Left renal pelvis (tissue), 4 donors: ENCODE results near the gene SYT11. TPM values are rescaled to one million over a fixed set of nuclear protein-coding genes. Genes with fewer than 3 reads are reported as not detected.
"Not testable (repeated sequence)": the region's sequence is repeated elsewhere in the genome, so short reads cannot be mapped to it uniquely, and the experiment has no call there.

Source experiments
- DNase-seq, 4 donors: peaks; one replicate each; pipeline ENCODE4 v3.0.0-alpha.2; 2013; ENCODE audit warnings: low read depth in 4 of 4, low spot score in 3 of 4
- polyA plus RNA-seq, 4 donors: library from polyadenylated mRNA; unstranded; fragments of 120-200 nt; gene quantifications; one replicate each; pipeline ENCODE4 v1.2.1, GENCODE V29; 2013; ENCODE audit not compliant: insufficient read length in 4 of 4

Gene SYT11
- polyA plus RNA-seq, 4 donors: 14.3 to 24.3 (median 19.0) TPM

DNA sequence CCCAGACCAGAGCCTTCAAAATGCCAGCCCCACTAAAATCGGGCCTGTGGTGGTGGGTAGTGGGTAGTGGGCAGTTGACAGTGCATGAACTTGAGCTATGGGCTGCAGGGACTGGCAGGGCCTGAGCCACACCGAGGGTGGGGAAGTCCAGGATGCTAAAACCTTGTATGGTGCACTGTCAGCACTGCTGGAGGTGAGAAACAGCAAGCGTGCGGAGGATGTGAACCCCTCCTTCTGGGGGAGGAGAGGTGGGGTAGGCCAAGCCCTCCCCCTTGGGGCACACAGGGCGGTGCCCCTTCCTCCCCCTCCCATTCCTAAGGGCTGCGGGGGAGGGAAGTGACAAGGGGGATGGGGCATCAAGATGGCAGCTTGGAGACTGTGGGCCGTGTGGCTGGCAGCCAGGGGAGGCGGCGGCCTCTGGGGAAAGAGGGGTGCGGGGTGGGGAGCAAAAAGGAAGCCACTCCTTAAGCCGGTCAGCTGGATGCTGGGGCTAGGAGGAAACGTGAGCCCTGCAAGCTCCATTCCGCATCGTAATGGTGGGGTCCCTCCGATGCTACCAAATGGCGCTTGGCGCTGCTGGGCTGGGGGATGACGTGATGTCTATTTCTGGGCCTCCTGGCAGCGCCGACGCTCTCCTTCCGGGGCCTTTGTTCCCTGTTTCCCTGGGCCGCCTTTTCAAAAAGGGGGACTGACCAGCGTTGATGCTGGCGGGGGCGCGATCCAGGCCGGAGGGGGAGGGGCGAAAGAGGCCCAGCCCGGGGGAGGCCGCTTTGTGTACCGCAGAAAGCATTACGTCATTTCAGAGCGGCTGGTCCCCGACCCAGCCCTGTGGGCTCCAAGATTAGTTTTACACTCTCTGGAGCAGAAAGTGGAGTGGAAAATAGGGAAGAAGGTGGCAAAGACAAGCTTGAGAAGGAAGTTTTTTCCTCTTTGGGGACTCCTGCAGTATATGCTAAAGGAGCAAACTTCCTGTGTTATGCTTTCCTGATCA, 809 bp downstream of the SYT11 start:
- DNase-seq: peak in 3 of 4 donors; percentile 48 to 74 (median 70)

DNA sequence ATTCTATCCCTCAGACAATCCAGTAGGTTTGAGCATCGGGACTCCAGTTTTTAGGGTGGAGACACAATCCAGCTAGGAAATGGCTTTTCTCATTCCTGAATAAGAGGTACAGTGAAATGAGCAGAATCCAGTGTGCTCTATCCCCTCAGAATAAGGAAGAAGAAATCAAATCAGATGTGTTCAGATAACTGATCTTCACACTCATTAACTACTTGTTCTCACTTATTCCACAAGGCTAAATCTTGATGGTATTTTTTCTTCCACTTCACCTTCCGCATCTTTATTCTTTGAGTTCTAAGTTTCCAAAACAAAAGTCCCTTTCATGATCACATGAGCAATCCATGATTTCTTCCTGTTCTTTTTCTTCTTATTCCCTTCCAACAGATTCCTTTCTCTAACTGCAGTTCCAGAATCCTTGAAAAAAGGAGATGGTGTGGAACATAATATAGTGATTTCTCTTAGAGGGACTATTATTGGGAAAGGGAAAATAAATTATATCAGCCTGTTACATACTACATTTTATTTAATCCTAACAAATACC, 1.7 kb downstream of the SYT11 start:
- no peak for DNase-seq

DNA sequence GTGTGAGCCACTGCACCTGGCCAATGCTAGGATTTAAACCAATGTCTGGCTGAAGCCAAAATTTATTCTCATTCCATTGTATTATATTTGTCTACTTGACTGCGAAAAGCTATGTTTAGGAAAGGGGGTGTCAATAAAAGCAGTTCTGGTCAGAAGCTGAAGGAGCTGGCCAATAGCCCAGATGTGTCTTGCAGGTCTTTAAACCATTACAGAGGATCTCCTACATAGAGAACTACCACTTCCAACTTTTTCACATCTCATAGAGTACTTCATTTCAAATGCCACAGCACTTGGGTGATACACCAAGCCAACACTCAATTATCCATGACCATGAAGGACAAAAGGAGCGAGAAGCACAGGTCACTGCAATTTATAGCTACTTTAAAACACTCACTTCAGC, 2.5 kb downstream of the SYT11 start:
- DNase-seq: no peak

DNA sequence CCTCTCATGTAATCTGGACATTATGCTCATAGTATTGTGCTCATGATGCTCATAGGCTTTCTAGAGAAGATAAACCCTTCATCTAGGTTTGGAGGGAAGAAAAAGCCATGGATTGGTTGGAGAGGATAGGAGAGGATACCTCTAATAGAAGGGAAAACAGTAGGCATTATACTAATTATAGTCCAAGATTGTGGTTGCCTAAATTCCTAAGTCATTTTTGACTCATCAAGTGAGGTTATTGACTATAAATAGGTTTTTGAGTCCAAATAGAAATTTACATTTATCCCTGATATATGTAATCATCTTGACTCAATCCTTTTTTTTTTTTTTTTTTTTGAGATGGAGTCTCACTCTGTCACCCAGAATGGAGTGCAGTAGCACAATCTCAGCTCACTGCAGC, 5.0 kb downstream of the SYT11 start:
- no peak for DNase-seq

DNA sequence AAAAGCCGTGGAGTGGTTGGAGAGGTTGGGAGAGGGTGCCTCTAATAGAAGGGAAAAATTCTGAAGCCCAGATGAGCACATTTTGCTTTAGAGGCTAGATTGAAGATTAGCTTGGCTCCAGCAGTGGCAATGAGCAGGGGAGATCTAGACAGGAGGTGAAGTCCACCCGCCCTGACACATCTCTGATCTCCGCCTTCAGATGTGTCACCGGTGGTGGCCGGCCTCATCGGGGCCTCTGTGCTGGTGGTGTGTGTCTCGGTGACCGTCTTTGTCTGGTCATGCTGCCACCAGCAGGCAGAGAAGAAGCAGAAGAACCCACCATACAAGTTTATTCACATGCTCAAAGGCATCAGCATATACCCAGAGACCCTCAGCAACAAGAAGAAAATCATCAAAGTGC, 8.4 kb downstream of the SYT11 start:
- DNase-seq: no peak

DNA sequence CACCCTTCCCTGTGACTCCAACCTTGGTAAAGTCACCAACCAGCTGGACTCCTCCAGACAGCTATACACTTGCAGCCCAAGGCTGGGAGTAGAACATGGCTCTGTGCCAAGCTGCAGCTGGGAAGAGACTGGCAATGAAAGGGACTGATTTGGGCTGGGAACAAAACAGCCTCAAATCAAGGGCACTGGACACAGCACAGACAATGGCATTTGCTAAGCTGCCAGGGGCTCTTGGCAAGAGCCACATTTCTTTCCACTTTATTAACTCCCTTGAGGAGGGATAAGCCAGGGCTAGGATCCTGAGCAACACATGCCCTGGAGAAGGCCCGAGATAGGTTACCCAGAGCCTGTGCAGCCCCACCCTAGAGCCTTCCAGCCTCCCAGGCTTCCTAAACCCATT, 12.0 kb downstream of the SYT11 start:
- no peak for DNase-seq

DNA sequence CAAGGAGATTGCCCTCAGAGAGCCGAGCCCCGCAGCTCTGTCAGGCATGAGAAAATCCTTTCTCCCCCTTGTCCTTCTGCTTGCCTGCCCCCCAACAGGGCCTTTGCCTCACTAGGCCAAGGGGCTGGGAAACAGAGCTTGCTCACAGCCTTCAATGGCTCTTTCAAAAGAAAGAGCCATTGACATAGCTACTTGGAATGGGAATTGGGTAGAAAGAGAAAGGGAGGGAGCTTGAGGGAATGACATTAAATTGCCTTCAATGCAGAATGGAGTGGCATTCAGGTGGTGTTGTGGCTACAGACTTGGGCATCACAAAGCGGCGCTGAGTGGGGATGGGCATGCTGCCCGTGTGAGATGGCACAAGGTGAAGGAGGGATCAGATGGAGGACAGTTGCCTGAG, 13.2 kb downstream of the SYT11 start:
- no peak for DNase-seq

DNA sequence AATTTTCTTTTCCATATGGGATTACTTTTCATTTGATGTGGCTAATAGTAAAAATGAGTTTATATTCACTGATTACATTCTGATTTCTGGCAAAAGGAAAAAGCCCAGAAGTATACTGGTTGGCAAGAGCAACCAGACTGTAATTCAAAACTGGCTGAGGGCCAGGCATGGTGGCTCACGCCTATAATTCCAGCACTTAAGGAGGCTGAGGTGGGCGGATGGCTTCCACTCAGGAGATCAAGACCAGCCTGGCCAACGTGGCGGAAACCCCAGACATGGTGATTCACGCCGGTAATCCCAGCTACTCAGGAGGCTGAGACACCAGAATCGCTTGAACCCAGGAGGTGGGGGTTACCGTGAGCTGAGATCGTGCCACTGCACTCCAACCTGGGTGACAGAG, 14.5 kb downstream of the SYT11 start:
- DNase-seq: no peak

DNA sequence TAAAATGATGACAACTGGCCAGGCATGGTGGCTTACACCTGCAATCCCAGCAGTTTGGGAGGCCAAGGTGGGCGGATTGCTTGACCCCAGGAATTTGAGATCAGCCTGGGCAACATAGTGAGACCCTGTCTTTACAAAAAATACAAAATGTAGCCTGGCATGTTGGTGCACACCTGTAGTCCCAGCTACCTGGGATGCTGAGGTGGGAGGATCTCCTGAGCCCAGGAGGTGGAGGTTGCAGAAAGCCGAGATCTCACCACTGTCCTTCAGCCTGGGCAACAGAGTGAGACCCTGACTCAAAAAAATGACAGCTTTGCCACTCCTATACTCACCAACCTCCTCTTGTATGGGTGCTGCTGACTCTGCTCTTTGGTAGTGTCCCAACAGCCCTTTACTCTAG, 18.6 kb downstream of the SYT11 start:
- no peak for DNase-seq

DNA sequence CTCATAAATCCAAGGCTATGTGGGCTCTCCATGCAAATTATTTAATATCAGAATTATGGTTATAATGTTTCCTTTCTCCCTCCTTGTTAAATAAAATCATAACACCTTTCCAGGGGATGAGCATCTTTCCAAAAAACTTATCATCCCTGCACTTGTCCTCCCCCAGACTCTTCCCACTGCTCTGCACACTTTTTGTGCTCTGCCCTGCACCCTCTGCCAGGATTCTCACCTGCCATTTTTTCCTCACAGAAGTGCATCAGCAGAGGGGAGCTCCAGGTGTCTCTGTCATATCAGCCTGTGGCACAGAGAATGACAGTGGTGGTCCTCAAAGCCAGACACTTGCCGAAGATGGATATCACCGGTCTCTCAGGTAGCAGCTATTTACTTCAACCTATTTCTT, 20.9 kb downstream of the SYT11 start:
- DNase-seq: no peak

DNA sequence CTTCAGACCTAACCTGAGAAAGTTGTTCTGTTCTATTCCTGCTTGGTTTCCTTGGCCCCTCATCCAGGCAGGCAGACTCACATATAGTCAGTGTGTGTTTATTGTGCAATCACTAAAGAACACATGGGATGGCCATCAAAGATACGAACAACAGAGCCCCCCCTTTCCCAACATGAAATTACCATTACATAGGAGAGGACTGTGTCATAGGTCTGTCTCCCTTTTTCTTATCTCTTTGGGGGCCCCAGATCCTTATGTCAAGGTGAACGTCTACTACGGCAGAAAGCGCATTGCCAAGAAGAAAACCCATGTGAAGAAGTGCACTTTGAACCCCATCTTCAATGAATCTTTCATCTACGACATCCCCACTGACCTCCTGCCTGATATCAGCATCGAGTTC, 21.6 kb downstream of the SYT11 start:
- DNase-seq: no peak

DNA sequence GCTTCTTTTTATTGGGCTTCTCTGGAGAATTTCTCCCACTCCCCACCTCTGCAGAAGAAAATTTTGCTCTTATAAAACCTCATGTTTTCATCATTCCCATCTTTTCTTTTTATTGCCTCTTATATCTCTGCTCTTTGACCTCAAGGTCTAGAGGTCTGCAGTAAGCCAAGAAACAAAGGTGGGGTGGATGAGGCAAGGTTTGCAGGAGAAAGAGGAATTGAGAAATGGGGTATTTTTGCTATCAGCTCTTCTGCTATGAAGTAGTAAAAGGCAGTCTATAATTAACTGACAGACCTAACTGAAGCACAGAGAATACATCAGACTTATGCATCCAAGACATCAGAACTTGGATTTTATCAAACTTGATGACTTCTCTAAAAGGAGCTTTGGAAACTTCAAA, 22.9 kb downstream of the SYT11 start:
- no peak for DNase-seq

DNA sequence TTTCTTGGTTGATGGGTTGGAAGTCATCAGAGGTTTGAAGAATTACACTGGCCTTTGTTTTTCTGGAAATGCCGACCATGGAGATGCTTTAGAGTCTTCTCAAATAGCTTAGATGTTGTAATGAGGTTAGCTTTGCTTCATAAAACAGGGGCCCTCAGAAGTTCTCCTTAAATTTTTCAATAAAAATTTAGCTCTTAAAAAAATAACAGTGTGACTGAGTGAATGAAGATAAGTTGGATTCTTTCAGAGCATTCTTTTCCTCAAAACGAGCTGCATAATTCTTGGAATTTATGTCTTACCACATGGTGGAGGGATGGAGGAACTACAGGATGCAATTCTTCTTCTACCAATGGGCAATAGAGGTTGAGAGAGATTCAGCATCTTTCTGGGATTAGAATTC, 23.4 kb downstream of the SYT11 start:
- DNase-seq: no peak

DNA sequence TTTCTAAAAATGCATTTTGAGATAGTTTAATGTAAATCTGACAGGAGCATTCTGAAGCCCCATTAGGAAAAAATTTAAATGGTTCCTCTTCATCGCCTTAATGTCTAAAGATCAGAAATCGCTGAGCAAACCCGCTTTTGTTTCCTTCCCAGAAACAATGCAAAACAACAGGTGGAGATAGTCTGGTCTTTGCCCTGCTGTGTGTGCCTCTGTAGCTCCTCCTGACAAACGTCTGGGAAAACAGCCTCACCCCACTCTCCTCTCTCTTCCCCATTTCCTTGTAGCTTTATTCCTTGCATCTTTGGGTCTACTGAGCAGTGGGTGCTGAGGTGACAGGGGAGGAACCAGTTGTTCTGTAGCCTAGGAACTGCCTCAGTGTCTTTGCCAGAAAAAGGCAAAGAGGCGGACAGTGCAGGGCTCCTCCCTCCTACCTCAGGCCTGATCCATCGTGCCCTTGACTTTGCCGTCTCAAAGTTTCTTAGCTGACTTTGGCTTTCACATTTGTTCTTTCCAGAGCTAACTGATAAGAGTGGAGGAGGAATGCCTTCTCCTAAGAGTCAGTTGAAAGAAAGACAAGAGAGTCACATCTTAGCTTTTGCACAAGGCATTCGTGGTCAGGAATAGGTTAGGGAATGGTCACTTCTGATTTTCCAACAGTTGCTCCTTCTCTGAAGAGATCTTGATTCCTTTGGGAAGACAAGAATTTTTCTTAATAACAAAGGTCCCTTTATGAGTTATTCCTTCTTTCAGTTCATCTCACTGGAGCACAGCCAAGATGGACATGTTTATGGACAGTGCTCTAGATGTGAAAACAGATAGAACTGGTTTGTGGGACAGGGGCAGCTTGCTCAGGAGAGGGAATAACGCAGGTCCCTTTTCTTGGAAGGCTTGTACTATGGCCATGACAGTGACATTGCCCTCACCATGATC, 24.9 kb downstream of the SYT11 start:
- no peak for DNase-seq

DNA sequence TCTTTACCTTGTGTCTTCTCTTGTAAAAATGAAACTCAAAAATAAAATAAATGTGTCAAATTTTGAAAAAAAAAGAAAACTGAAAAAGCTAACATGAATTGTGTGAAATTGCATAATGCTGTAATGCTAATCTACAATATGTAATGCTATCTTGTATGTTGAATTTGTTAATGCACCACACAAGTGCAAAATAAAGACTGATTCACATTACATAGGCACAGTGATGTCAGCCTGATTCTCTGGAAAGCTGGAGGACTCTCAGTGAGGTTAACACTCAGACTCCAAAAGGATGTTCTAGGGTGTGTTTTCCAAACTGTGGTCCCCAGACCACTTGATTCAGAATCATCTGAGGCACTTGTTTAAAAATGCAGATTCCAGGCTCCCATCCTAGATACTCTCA, 25.6 kb downstream of the SYT11 start:
- DNase-seq: no peak

DNA sequence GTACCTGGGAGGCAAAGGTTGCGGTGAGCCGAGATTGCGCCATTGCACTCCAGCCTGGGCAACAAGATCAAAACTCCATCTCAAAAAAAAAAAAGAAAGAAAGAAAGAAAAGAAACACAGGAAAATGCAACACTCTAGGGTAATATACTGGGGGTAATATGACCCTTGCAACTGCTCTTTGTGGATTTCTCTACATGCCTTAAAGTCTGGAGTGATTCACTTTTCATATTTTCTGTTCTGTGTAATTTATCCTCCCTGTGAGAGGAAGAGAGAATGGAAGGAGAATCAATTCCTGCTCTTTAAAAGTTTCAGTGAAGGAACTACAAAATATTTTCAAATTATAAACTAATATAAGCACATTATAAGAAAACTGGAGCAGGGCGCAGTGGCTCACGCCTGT, 29.1 kb downstream of the SYT11 start:
- DNase-seq: no peak

DNA sequence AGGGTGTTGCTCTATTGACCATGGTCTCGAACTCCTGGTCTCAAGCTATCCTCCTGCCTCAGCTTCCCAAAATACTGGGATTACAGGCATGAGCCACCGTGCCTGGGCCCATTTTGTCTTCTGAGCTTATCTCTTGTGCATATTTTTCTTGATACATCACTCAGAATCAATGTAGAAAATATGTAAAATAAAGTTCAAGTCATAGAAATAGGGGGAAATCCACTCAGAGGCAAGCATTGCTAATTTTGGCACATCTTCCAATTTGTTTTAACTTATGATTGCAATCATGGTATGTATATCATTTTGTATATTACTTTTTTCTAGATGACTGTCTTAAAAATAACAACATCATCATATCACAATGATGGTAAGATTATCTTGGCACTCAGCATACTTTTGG, 30.2 kb downstream of the SYT11 start:
- DNase-seq: no peak

DNA sequence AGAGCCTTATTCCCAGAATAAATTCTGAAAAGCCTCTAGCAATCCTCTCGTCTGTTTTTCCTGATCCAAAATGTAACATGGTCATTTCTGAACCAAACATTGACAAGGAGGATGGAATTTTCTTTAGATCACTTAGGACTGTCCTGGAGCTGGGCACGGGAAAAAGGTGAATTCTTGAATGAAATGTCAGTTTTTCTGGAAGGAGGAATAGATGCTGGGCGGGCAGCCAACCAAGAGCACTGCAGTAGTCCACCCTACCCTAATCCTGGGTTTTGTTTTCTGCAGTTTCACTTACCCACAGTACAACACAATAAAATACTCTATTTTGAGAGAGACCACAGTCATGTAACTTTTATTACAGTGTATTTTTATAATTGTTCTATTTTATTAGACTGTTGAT, 30.9 kb downstream of the SYT11 start:
- DNase-seq: no peak

DNA sequence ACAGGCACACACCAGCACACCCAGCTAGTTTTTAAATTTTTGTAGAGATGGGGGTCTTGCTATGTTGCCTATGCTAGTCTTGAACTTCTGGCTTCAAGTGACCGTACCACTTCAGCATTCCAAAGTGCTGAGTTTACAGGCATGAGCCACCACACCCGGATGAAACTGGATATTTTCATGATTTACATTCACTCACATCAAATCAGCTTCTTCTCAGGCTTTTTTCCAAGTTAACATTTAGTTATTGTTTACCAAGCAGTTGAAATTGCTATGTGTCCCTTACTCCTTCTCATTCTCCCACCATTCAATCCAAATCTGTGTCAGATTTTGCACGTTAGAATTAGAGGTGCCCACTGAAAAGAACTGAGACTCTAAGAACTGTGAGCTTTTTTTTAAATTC, 33.4 kb downstream of the SYT11 start:
- DNase-seq: no peak

DNA sequence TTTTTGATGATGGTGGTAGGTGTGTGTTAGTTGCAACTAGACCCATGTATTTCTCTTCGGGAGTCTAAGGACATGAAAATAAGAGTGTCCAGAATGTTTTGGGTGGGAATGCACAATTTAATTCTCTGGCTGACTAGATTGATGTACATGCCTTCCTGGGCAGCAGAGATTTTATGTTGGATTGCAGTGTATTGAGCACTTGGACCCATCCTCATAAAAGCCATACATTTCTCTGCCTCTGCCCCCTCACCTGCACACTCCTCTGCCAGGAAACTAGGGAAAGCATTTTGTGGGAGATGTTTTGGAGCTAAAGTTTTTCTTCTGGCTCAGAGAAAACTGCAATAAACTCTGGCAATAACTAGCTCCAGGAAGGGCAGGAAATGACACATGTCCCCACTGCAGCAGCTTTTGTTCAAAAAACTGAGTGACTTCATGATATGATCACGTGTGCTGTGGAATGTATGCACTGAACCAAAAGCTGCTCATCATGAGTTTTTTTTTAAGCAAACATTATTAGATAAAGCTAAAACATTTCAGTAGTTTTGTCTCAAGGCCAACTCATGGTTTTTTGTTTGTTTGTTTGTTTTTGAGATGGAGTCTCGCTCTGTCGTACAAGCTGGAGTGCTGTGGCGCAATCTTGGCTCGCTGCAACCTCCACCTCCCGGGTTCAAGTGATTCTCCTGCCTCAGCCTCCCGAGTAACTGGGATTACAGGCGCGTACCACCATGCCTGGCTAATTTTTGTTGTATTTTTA, 34.2 kb downstream of the SYT11 start:
- no peak for DNase-seq

DNA sequence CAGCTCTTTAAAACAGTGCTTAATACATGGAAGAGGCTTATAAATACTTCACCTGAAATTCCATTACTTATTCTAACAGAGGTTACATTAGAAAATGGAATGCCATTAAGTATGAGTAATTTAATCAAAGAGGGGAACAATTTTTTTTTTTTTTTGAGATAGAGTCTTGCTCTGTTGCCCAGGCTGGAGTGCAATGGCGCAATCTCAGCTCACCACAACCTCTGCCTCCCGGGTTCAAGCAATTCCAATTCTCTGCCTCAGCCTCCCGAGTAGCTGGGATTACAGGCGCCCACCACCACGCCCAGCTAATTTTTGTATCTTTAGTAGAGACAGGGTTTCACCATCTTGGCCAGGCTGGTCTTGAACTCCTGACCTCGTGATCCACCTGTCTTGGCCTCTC, 36.2 kb downstream of the SYT11 start:
- not testable (repeated sequence) for DNase-seq
